ENCODE data around the gene NFATC2.

The NFATC2 gene

GRCh38 chr20:51373713-51374455 lies 168.6 kb downstream of the NFATC2 start:
- no peak overlapping the region for H3K4me3 ChIP-seq (ENCODE audit: low read length)
- TF ChIP-seq ZNF274 (IDR thresholded peaks at IDR 0.05; ENCODE audit: low read depth, low read length): no peak

- TF ChIP-seq ZNF274 (IDR thresholded peaks at IDR 0.05; ENCODE audit: low read depth, low read length): no peak
- H3K4me3 ChIP-seq (ENCODE audit: low read length): no peak overlapping the region
These were observed 169.6 kb downstream of the NFATC2 start for GRCh38 chr20:51372966-51373365.

GRCh38 chr20:51372176-51372803 lies 170.2 kb downstream of the NFATC2 start:
- TF ChIP-seq ZNF274 (IDR thresholded peaks at IDR 0.05; ENCODE audit: low read depth, low read length): no peak
- H3K4me3 ChIP-seq (ENCODE audit: low read length): no peak overlapping the region

- no peak for TF ChIP-seq ZNF274 (IDR thresholded peaks at IDR 0.05; ENCODE audit: low read depth, low read length)
- no peak overlapping the region for H3K4me3 ChIP-seq (ENCODE audit: low read length)
These were observed 170.8 kb downstream of the NFATC2 start for GRCh38 chr20:51371720-51372119.

DNA sequence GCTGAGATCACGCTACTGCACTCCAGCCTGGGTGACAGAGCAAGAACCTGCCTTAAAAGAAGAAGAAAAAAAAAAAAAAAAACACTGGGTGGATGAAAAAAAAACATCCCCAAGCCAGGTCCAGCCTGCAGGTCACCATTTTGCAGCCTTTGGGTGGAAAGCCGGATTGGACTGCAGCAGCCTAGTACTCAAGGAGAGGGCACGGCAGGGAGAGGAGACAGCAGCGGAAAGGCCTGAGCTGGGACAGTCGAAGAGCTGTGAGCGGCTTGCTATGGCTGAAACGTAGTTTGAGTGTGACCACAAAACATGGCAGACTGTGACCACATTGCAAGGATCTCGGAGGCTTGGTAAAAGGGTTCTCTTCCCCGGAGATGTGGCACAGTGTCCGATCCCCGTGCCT lies 173.0 kb downstream of the NFATC2 start:
- no peak overlapping the region for H3K4me3 ChIP-seq (ENCODE audit: low read length)
- no peak for TF ChIP-seq ZNF274 (IDR thresholded peaks at IDR 0.05; ENCODE audit: low read depth, low read length)

GRCh38 chr20:51368461-51369211 lies 173.9 kb downstream of the NFATC2 start:
- TF ChIP-seq ZNF274 (IDR thresholded peaks at IDR 0.05; ENCODE audit: low read depth, low read length): no peak
- H3K4me3 ChIP-seq (ENCODE audit: low read length): no peak overlapping the region

GRCh38 chr20:51366155-51366886 lies 176.2 kb downstream of the NFATC2 start:
- TF ChIP-seq ZNF274 (IDR thresholded peaks at IDR 0.05; ENCODE audit: low read depth, low read length): no peak
- no peak overlapping the region for H3K4me3 ChIP-seq (ENCODE audit: low read length)

GRCh38 chr20:51365670-51366069 lies 176.8 kb downstream of the NFATC2 start:
- no peak overlapping the region for H3K4me3 ChIP-seq (ENCODE audit: low read length)
- no peak for TF ChIP-seq ZNF274 (IDR thresholded peaks at IDR 0.05; ENCODE audit: low read depth, low read length)

GRCh38 chr20:51363813-51364212 lies 178.7 kb downstream of the NFATC2 start:
- no peak for TF ChIP-seq ZNF274 (IDR thresholded peaks at IDR 0.05; ENCODE audit: low read depth, low read length)
- H3K4me3 ChIP-seq (ENCODE audit: low read length): no peak overlapping the region

DNA sequence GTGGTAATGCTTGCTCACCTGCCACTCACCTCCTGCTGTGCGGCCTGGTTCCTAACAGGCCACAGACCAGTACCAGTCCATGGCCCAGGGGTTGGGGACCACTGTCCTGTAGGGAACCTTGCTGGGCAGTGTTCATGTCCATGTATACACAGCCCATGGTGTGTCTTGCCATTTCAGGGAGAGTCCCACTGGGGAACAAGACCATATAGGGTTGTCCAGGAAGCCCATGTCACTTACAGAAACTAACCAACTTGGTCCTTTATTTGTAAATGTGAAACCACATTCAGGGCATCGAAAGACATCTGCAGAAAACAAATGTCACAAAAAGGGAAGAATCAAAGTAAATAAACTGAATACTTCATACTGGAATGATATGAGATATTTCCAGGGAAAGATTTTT lies 179.1 kb downstream of the NFATC2 start:
- no peak overlapping the region for H3K4me3 ChIP-seq (ENCODE audit: low read length)
- TF ChIP-seq ZNF274 (IDR thresholded peaks at IDR 0.05; ENCODE audit: low read depth, low read length): no peak

DNA sequence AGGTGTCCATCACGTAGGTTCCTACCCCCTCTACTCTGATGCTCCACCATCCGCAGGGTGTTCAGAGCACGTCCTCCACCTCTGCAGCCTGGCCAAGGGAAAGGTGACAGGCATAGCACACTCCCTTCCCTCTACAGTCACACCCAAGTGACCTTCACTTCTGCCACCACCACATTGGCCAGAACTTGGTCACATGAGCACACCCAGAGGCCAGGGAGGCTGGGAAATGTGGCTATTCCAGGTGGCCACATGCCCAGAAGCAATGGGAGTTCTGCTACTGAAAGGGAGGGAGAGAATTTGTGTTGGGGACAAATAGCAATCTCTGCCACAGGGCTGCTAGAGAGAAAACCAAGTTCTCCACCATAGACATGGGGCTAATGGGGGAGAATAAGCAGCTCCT lies 180.3 kb downstream of the NFATC2 start:
- TF ChIP-seq ZNF274 (IDR thresholded peaks at IDR 0.05; ENCODE audit: low read depth, low read length): no peak
- no peak overlapping the region for H3K4me3 ChIP-seq (ENCODE audit: low read length)

GRCh38 chr20:51361258-51361657 lies 181.3 kb downstream of the NFATC2 start:
- no peak for TF ChIP-seq ZNF274 (IDR thresholded peaks at IDR 0.05; ENCODE audit: low read depth, low read length)
- no peak overlapping the region for H3K4me3 ChIP-seq (ENCODE audit: low read length)

DNA sequence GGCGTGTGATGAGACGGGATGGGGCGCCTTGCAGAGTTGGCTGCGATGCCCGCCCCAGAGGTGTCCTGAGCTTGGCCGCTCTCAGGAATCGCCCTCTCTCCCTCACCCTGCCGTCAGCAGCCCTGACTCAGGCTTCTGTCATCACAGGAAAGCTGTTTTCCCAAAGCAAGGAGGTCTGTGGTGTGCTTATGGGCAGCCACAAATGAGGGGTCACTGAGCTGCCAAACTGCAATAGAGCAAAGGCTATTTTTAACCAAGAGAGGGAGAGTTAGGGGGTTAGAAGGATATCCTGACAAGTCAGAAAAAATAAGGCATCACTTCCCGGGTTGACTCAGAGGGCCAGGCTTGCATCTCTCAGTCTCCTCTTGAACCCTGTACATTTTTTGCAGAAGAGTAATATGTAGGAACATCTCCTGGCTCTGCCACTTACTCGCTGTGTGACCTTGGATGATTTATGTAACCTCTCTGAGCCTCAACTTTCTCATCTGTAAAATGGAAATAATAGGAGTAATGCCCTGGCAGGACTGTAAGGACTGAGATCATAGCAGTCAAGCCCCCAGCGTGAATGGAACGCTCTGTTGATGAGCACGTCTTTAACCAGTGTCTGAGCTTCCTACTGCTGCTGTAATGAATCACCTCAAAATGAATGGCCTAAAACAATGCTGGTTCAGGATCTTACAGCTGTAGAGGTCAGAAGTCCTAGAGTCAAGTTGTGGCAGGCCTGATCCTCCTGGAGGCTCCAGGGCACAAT lies 181.9 kb downstream of the NFATC2 start:
- no peak for TF ChIP-seq ZNF274 (IDR thresholded peaks at IDR 0.05; ENCODE audit: low read depth, low read length)
- H3K4me3 ChIP-seq (ENCODE audit: low read length): no peak overlapping the region

DNA sequence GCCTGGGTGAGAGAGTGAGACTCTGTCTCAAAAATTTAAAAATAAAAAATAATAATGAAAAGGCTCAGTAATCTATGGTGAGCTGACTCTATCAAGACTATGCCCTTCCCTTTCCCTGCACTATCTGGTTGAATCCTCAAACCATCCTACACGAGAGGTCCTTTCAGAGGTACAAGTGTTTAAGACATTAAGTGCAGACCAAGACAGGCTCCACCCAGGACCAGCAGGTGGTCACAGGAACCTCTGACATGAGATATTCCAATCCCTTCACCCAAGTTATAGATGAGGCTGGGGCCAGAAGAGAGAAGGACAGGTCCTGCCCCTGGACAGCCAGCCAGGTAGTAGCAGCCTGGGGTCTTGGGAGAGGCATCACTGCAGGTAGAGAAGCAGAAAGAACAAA lies 182.6 kb downstream of the NFATC2 start:
- no peak overlapping the region for H3K4me3 ChIP-seq (ENCODE audit: low read length)
- TF ChIP-seq ZNF274 (IDR thresholded peaks at IDR 0.05; ENCODE audit: low read depth, low read length): no peak

Measured in GM08714 (cell line).